HT1080 (cell line): ENCODE measurements around the gene FBP2. TPM values are rescaled to one million over a fixed set of nuclear protein-coding genes. Genes with fewer than 3 reads are reported as not detected.
"Not testable (repeated sequence)": the region's sequence is repeated elsewhere in the genome, so short reads cannot be mapped to it uniquely, and the experiment has no call there.

Source experiments
- DNase-seq: peaks from one replicate; pipeline ENCODE4 v3.0.0-alpha.2; 2015; ENCODE audit warnings: low read depth
- total RNA-seq: library from RNA; depleted of rRNA; stranded (reverse); fragments of >200 nt; shearing (Covaris generic); gene quantifications from 2 replicates; pipeline ENCODE4 v1.2.3, GENCODE V29; 2014

FBP2 gene
- total RNA-seq, 1 experiment from 2014 or later, result not detected

DNA sequence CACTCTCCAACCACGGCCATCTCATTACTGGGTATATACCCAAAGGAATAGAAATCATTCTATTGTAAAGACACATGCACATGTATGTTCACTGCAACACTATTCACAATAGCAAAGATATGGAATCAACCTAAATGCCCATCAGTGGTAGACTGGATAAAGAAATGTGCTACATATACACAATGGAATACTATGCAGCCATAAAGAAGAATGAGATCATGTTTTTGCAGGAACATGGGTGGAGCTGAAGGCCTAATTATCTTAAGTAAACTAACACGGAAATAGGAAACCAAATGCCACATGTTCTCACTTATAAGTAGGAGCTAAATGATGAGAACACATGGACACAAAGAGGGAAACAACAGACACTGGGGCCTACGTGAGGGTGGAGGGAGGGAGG lies 29.3 kb downstream of the FBP2 start:
- DNase-seq, result not testable (repeated sequence)

DNA sequence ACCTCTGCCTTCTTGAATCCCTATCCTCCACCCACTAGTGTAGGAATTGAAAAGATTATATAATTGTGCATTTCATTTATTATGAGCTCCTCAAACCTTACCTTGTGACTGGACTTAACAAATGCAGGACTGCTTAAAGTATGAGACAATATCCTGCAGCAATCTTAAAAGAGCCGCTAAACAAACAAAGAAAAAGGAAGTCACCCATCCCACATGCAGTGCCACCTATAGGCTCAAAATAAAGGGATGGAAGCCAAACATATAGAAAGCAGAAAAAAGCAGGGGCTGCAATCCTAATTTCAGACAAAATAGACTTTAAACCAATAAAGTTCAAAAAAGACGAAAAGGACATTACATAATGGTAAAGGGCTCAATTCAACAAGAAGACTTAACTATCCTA lies 30.1 kb downstream of the FBP2 start:
- DNase-seq, result no peak

DNA sequence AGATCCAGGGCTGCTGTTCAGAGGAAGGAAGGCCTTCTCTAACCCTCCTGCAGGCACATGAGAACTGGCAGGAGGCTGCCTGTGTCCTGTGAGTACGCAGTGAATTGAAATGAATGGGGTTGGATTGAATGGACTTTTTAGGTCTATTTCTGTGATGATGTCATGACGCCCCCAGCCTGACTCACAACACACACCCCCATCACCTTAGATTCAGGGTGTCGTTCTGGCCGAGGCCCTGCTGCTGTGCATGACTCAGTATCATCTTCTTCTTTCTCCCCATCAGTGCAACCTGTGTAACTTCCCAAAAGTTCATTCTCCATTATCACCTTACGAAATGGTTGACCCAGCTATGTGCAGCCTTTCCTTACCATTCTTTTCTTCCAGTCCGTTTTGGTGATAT lies 33.4 kb downstream of the FBP2 start:
- DNase-seq, result no peak

DNA sequence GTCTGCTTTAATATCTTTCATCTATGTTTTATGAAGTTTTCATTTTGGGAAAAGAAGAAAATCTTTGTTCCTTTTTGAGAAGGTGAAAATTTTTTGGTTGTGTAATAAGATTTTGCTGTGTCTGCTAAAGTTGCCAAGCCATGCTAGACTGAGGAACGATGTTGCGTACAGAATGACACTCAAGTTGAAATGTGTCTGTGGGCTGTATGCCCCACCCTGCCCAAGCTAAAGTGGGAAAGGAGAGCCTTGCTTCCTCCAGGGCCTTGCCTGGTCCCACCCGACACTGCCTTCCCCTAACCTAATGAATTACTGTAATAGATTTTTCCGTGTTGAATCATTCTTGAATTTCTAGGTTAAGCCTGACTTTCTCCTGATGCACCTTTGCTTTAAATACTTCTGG lies 36.2 kb downstream of the FBP2 start:
- no peak for DNase-seq

DNA sequence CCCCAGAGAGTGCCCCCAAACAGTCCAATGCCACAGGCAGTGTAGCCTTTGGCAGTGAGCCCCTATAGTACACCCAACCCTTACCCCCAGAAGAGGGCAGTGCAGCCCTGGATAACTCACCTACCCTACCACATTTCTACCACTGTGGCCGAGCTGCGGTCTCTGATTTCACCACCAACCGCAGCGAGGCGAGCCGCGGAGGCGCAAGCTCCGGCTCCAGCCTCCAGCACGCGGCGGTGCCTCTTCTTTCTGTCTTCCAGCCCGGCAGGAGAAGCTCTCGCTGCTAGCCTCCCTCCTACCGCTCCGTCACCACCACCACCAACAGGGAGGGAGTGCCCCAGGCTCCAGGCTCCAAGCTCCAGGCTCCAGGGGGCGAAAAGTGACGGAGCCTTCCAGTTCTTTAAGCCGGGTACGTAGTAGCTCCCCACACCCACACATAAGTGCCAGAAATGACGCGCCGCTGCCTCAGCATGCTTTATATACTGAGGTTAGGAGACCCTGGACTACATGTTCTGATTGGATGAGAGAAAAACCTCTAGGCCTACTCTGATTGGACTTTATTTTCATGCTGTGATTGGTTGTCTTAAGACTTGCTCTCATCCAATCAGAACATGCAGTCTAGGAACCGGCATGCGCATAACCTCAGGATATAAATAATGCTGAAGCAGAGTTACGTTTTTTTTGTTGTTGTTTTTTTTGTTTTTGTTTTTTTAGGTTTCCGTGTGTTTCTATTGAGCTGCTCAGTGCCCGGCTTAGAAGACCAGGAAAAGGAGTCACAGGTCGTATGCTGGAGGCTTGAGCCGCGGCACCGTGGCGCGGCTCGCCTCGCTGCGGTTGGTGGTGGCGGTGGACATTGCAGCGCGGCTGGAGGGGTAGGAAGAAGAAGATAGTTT lies 38.9 kb downstream of the FBP2 start, which contains the start of gene PCAT7:
Gene PCAT7, plus strand, starts transcription at position 645 of the 893 bp plus-strand sequence.
- DNase-seq, result peak; percentile 93

DNA sequence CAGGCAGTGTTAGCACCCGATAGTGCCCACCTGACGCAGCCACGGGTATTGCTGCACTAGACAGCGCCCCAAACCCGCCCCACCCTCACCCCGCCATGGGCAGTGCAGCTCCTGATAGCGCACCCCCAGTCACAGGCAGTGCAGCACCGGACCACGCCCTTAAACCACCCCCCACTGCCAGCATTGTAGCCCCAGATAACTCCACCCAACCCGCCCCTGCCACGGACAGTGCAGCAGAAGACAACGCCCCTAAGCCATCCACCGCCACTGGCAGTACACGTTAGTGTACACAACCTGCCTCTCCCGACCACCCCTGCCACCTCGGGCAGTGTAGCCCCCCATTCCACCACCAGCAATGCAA lies 39.6 kb downstream of the FBP2 start:
- no peak for DNase-seq

DNA sequence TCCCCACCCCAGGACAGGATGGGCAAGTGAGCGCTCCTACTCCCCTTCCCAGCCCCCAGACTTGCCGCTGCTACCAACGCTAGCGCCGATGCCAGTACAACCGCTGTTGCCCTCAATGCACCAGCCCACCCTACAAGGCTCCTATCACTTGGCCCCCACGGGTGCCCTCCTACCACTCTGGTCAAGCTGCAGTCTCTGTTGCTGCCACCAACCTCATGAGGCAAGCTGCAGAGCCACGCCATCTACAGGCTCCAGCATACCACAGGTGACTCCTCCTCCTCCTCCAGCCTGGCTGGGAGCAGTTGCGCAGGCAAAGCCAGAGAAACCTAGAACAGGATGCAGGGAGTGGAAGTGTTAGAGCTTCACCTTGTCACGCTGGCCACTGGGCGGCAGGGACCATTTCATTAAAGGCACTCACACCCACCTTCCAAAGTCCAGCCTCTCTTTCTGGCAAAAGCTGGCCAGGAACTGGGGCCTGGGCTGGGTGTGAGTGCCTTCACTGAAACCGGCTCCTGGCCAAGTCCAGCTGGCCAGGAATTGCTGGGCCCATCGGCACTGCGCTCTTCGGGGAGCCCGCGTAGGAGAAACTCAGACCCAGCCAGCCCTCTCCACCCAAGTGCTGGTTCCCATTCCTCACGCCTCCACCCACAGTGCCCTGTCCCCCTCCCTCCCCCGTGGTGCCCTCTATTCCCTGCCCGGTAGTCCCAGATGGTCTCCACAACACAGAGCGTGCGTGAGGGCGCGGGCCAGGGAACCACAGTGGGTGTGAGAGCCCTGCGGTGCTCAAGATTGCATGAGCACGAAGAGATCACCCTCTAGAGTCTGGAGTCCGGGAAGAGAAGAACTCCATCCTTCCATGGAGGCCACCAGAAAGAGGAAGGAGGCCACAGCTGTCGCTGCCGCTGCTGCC lies 40.3 kb downstream of the FBP2 start:
- DNase-seq, result peak; percentile 6

DNA sequence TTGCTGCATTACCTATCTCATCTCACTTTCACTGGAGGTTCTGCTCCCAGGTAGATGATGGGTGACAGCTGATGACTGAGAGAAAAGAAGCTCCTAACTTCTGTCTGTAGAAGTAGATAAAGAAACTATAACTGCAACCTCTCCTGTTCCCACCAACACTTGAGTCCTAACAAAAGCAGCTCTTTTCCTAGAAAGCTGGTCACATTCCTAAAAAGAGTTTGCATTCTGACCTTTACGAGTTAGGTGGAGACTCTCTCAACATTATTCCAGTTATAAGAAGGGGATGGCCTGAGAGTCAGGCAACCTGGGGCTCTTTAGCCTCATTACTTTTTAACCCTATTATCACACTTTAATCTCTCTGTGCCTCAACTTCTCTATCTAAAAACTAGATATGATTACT lies 47.7 kb downstream of the FBP2 start:
- DNase-seq, result no peak

DNA sequence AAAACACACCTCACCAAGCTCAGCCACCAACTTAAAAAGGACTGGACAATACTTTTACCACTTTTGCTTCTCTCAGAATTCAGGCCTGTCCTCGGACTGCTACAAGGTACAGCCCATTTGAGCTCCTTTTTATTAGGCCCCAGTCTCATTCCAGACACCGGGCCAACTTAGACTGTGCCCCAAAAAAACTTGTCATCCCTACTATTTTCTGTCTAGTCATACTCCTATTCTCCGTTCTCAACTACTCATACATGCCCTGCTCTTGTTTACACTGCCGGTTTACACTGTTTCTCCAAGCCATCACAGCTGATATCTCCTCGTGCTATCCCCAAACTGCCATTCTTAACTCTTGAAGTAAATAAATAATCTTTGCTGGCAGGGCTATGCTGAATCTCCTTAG lies 49.3 kb downstream of the FBP2 start:
- DNase-seq, result not testable (repeated sequence)

DNA sequence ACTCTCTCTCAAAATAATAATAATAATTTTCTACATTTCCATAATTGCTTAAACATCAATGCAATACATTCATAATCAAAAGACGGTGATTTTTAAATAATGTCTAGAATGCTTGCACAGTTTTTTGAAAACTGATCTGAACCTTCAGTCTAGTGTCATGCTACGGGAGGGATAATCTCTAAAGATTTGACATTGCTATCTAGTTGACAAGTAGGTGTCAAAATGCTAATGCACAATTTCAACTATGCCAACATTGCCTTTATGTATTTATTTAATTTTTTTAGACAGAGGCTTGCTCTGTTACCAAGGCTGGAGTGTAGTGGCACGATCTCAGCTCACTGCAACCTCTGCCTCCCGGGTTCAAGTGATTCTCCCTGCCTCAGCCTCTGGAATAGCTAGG lies 54.7 kb downstream of the FBP2 start:
- DNase-seq, result no peak

DNA sequence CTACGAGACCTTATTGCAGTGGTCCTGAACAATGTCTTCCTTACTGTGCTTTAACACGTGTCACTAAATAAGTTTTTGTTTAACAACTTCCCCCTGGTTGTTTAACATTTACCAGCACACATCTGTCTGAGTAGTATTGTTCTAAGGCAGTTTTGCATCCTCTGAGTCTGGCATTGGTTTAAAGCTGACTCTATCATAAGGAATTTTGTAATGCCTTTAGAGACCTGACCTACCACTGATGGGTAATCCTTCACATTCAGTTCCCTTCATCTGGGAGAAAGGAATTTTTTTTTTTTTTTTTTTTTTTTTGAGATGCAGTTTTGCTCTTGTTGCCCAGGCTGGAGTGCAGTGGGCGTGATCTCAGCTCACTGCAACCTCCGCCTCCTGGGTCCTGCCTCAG lies 58.7 kb downstream of the FBP2 start:
- no peak for DNase-seq

DNA sequence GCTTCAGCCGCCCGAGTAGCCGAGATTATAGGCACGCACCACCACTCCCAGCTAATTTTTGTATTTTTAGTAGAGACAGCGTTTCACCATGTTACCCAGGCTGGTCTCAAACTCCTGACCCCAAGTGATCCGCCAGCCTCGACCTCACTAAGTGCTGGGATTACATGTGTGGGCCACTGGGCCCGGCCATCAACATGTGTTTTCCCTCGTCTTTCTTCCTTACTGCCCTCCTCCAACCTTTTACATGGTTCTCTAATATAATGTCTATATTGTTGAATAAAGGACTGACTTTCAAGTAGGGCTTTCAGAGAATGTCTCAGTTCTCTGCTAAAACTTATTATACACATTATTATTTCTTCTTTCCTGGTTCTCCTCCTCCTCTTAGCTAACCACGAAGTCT lies 60.0 kb downstream of the FBP2 start:
- DNase-seq, result no peak

DNA sequence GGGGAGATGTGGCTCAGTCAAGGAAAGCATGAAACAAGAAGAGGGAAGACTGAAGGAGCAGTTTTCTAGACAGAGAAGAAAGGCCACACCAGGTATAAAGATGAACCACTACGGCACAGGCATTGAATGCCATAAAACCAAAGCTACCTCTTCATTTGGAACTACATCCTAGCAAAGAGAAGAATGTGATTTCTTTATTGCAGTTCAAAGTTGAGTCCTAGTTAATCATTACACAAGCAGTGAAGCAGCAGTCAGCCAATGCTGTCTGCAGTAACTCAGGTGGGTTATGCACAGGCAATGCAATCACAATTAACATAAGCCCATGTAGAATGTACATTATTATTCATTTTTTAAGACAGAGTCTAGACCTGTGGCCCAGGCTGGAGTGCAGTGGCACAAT lies 60.5 kb downstream of the FBP2 start:
- DNase-seq, result no peak

DNA sequence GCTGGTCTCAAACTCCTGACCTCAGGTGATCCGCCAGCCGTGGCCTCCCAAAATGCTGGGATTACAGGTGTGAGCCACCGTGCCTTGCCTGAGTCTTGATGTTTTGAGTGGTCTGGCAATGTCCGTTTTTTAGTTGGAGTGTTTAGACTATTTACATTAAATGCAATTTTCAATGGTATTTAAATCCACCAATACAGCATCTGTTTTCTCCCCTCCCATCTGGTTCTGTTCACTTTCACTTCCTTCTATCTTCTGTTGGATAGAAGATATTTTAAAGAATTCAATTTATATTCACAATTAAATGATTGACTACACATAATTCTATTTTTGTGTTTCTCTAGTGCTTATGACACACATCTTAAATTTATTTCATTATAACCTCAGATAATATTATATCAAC lies 64.7 kb downstream of the FBP2 start:
- DNase-seq, result no peak

DNA sequence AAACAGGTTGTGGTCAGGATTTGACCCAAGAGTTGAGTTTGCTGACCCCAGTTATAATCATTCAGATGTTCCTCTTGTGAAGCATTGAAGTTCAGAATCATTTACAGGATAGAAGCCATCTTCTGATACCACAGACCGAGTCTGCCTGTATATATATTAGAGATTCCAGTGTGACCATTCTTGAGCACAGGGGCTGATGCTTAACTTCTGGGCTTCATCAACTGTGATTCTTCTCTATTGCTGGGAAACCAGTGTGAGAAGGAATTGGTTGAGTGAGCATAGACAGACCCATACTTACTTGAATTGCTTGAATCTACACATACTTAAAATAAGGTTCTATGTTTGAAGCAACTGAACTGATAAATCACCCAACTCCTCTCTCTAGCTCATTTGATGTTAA lies 66.7 kb downstream of the FBP2 start:
- DNase-seq, result no peak

DNA sequence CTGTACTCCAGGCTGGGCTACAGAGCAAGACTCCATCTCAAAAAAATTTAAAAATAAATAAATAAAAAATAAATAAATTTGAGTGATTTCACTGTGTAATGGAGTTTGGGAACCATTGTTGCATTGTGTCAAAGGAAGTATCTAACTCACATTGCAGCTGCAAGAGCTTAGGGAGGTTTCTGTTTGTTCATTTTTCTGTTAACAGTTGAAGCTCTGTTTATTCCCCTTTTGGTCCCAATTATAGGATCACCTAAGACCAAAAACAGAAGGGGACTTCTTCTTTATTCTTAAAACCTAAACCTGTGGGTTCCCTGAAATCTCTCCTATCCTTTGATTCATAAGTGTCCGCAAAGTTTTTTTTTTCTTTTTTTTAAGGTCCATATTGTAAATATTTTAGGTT lies 67.4 kb downstream of the FBP2 start:
- no peak for DNase-seq

DNA sequence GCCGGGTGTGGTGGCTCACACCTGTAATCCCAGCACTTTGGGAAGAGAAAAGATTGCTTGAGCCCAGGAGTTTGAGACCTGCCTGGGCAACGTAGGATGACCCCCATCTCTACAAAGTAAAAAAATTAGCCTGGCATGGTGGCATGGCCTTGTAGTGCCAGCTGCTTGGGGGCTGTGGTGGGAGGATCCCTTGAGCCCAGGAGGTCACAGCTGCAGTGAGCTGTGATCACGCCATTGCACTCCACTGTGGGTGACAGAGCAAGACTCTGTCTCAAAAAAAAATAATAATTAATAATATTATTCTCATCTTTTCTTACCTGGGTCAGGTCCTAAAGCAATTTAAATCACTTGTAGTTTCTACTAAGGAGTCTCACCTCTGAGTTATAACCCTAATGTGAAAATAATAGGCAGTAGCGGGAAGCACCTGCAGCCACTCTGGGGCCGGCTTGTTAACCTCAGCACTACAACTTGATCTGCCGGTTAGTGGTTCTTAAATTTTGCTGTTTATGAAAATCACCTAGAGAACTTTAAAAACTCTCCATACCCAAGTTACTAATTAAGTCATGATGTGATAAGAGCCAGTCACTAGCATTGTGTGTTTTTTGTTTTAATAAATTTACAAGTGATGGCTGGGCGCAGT lies 68.1 kb downstream of the FBP2 start:
- no peak for DNase-seq

DNA sequence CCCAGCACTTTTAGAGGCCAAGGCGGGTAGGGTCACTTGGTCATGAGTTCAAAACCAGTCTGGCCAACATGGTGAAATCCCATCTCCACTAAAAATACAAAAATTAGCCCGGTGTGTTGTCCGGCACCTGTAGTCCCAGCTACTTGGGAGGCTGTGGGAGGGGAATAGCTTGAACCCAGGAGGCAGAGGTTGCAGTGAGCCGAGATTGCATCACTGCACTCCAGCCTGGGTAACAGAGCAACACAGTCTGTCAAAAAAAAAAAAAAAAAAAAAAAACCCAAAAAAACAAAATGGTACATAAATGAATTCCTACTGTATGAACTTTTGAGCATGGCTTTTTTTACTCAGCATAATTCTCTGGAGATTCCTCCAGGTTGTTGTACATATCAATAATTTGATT lies 76.4 kb downstream of the FBP2 start:
- no peak for DNase-seq

DNA sequence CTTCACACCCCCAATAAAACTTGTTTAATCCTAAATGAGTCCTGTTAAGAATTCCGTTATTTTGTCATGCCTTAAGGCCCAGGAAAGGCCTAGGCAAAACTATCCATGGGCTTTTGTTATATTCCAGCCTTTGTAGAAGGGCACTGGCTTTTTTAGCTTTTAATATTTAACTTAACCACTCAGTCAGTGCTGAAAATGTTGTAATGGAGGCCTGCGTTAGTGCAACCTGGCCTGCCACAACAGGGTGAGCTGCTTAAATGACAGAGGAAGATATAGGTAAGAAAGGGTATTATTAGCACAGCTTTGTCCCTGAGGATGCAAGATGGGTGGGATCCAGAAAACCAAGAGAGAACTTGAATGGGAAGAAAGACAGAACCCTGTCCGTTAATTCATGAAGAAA lies 78.9 kb downstream of the FBP2 start:
- DNase-seq, result no peak

DNA sequence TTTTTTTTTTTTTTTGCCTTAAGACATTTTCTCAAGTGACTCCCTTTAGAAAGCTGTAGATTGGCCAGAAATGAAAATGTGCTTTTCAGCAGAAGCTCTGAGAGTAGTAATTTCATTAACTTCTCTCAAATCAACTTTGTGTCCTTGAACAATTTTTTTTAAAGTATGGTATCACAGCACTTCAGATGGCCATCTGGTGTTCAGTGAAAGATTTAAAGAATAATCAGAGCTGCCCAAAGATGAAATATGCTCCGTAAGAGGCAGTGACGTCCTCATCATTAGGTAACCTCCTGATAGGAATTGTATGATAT lies 81.7 kb downstream of the FBP2 start:
- no peak for DNase-seq

DNA sequence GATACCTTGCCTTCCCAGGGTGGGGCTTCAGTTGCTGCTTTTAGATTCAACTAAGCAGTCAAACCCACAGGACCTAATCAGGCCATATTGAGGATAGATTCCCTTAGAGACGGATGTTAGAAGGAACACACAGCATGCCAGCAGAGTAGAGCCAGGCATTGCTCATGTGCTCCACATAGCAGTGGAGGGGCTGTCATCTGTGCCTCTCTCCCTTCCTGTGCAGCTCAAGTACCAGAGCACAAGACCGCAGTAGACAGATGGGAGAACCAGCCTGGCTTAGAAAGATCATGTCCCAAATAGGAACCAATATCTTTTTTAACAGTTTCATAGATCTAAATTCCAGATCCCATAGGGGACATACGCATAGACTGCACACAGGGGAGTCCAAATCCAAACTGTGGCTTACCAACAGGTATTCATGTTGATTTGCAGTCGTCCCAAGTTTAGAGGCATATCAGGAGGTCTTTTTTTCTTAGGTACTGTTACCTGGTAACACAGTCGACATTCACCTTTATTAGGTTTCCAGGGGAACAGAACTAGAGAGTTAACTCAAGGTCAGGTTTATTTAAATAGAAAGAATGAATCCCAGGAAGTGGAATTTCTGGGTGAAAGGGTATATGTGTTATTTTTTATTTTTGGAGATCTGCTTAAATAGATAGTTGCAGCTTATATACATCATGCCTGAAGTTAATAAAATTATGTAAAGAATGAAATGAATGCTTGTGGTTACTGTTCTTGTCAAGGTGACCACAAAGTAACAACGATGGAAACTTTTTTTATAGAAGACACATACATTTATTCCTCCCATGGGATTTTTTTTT lies 82.3 kb downstream of the FBP2 start:
- DNase-seq, result no peak
